GM18951 (cell line): ENCODE data around the gene ANKRD24.
"Not testable (repeated sequence)": the region's sequence is repeated elsewhere in the genome, so short reads cannot be mapped to it uniquely, and the experiment has no call there.

Experiments
- POLR2A ChIP-seq: IDR thresholded peaks from 4 replicates; pipeline ENCODE4 v1.6.1; 2011; ENCODE audit warnings: mild to moderate bottlenecking; ENCODE audit not compliant: insufficient read length, insufficient read depth; ENCODE audit errors: extremely low read depth
- in situ Hi-C: fragments of 300-500 bp; cut with MboI; formaldehyde crosslinking; loops from one replicate; pipeline ENCODE4 v1.12.0; 2022; ENCODE audit warnings: low sequenced_read_pairs, mixed read lengths, inconsistent platforms; ENCODE audit not compliant: unreplicated experiment

Gene ANKRD24

GRCh38 chr19:4182084-4182810 lies at the start of gene ANKRD24, which contains the start of gene SIRT6:
TSS of gene ANKRD24 (plus strand) at chr19:4182689. CDS start at chr19:4186426, 3,737 bp downstream.
TSS of gene SIRT6 (minus strand) at chr19:4182563. CDS start at chr19:4182539, 24 bp downstream.
- in situ Hi-C loops = no loop called here

DNA sequence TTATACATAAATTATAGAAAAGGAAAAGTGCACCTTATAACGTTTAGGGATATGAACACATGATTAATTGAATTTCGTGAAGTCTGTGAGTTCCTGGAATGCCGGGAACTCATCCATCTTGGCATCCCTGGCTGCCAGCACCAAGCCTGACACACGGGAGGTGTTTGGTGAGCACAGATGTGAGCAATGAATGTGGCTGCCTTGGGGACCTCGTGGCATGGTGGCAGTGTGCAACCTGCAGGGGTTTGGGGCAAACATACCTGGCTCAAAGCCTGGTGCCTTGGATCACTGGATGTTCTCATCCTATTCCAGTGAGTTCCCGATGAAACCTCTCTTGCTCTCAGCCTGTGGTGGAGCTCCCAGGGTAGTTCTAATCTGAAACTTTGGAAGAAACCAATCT lies 48.1 kb upstream of the ANKRD24 start:
- TF ChIP-seq POLR2A = no peak
- in situ Hi-C loops = no loop called here

More at GRCh38 chr19:4182084-4182810, at the start of gene ANKRD24, which contains the start of gene SIRT6:
- TF ChIP-seq POLR2A = peak; percentile 93

GRCh38 chr19:4135386-4135785 lies 47.1 kb upstream of the ANKRD24 start:
- in situ Hi-C loops = not testable (repeated sequence)

GRCh38 chr19:4136680-4137088 lies 45.8 kb upstream of the ANKRD24 start:
- in situ Hi-C loops = no loop called here
- no peak for TF ChIP-seq POLR2A

DNA sequence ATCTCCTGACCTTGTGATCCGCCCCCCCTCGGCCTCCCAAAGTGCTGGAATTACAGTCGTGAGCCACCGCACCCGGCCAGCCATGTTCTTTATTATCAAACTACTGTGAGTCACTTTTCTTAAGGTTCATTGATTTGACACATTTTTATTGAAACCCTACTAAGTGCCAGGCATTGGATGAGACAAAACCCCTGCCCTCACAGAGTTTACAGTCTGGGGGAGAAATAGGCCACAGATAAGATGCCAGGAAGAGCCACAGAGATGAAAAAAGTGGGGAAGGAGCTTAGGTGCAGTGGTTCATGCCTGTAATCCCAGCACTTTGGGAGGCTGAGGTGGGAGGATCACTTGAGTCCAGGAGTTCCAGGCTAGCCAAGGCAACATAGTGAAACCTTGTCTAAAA lies 44.0 kb upstream of the ANKRD24 start:
- TF ChIP-seq POLR2A = no peak
- in situ Hi-C loops = no loop called here

GRCh38 chr19:4139614-4140236 lies 42.8 kb upstream of the ANKRD24 start:
- in situ Hi-C loops = no loop called here
- TF ChIP-seq POLR2A = no peak

- in situ Hi-C loops = no loop called here
- TF ChIP-seq POLR2A = no peak
Measured at GRCh38 chr19:4140237-4140711, 42.2 kb upstream of the ANKRD24 start.

GRCh38 chr19:4142916-4143315 lies 39.6 kb upstream of the ANKRD24 start:
- in situ Hi-C loops = not testable (repeated sequence)

DNA sequence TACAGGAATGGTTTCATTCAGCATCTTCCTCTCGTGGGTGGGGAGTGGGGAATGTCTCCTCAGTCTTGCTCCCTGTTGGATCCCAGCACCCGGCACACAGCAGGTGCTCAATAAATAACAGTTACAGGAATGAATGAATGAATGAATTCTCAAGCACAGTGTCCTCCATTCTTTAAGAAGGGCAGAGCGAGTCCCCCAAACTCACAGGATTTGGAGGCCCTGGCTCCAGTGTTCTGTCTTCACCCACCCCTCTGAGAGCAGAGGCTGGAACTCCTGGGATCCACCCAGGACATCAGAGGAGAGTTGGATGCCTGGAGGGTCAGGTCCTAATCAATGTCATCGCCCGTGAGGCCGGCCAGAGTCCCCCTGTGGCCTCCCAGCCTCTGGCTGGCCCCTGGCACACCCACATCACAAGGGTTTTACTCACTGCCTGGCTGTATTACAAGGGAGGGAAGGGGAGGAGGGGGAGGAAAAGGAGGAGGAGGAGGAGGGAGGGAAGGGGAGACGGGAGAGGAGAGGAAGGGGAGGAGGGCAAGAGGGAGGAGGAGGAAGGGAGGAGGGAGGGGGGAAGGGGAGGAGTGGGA lies 37.7 kb upstream of the ANKRD24 start:
- in situ Hi-C loops = no loop called here
- no peak for TF ChIP-seq POLR2A

- TF ChIP-seq POLR2A = no peak
- in situ Hi-C loops = no loop called here
Measured at GRCh38 chr19:4149518-4150288, 32.8 kb upstream of the ANKRD24 start.

- in situ Hi-C loops = no loop called here
- TF ChIP-seq POLR2A = no peak
Measured at GRCh38 chr19:4151623-4152022, 30.9 kb upstream of the ANKRD24 start.

- in situ Hi-C loops = no loop called here
- no peak for TF ChIP-seq POLR2A
Measured at GRCh38 chr19:4152241-4152998, 30.1 kb upstream of the ANKRD24 start.
